GM10248 (cell line): ENCODE data around the gene KCNQ1.

ENCODE experiments used
- CTCF ChIA-PET: fragments of 300-600 bp; sonication (Branson Sonifier 250); formaldehyde crosslinking; extraction: SDS; loops from one replicate; lab custom pipeline; 2021; ENCODE audit warnings: antibody characterized with exemption; lab: Yijun Ruan, JAX
- POLR2A ChIA-PET: fragments of 350-650 bp; sonication (Branson Sonifier 250); formaldehyde crosslinking; extraction: SDS; loops from one replicate; lab custom pipeline; 2020; ENCODE audit warnings: antibody characterized with exemption; lab: Yijun Ruan, JAX
- DNase-seq: peaks from one replicate; pipeline ENCODE4 v3.0.0; 2012; ENCODE audit errors: extremely low spot score
- TF ChIP-seq, protein P1 (sequence below): IDR thresholded peaks from 2 replicates; pipeline ENCODE4 v1.5.1; 2012; ENCODE audit warnings: mild to moderate bottlenecking, low read depth; ENCODE audit errors: extremely low read depth, missing control alignments, control extremely low read depth

Gene KCNQ1

DNA sequence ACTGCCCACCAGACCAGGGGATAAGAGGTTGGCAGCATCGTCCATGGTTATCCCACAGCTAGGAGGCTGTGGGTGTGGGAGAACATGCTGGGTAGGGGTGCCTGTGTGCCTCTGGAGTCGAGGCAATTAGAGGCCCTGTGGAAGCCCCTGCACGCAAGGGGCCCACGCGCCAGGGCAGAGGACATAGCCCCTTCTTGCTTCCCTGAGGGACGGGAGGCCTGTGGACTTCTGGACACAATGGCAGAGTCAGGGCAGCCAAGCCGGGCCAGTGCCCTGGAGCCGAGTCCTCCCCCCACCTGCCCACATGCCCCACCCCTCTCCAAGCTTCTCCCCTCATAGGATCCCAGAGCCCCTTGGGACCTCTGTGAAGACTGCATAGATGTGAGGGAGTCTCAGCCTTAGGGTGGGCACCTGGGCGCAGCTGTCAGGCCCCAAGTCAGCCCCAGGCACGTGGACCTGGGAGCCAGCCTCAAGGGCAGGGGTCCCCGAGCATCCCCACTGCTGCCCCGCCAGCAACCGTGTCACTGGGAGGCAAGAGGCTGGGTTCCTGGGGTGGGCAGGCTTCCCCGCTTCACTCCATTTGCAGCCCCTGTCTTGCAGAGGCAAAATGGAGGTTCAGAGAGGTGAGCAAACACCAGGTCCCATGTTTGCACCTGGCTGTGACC lies 388.4 kb downstream of the KCNQ1 start:
- no peak for DNase-seq
- ChIA-PET CTCF (no interaction called here), POLR2A (no interaction called here)
- TF ChIP-seq, protein P1, sequence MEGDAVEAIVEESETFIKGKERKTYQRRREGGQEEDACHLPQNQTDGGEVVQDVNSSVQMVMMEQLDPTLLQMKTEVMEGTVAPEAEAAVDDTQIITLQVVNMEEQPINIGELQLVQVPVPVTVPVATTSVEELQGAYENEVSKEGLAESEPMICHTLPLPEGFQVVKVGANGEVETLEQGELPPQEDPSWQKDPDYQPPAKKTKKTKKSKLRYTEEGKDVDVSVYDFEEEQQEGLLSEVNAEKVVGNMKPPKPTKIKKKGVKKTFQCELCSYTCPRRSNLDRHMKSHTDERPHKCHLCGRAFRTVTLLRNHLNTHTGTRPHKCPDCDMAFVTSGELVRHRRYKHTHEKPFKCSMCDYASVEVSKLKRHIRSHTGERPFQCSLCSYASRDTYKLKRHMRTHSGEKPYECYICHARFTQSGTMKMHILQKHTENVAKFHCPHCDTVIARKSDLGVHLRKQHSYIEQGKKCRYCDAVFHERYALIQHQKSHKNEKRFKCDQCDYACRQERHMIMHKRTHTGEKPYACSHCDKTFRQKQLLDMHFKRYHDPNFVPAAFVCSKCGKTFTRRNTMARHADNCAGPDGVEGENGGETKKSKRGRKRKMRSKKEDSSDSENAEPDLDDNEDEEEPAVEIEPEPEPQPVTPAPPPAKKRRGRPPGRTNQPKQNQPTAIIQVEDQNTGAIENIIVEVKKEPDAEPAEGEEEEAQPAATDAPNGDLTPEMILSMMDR: no peak

- TF ChIP-seq, protein P1: no peak
- ChIA-PET CTCF (no interaction called here), POLR2A (no interaction called here)
- no peak for DNase-seq
These were observed 389.1 kb downstream of the KCNQ1 start for GRCh38 chr11:2833716-2834502.

DNA sequence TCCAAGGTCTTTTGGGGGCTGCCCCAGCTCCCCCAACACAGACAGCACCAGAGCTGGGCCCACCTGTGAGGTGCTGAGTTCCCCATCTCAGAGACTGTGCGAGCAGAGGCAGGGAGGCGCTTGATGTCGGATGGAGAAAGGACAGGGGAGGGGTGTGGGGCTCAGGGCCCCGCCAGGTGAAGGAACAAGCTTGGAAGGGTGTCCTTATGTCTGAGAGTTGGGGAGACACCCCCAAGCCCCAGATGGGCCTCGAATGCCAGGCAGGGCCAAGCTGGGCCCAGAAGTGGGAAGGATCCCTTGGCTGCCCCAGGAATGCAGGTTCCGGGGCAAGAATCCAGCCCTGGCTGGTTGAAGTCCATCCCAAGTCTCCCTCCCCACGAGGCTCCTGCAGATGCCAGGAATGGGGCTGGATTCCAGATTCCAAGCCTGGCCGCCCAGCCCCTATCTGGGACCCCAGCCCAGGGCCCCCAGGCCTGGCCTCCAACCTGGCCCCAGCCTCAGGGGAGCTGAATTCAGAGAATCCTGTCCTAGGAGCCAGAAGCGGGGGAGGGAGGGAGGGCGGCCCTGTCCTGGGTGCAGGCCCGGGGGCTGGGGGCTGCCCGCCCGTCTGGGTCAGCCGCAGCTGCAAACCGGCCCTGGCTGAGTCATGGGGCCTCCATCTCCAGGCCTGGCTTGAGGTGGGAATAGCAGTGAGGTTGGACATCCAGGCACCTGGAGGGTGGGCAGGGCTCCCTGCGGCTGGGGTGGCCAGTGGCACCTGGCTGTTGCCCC lies 389.9 kb downstream of the KCNQ1 start:
- no peak for DNase-seq
- ChIA-PET CTCF (no interaction called here), POLR2A (no interaction called here)
- TF ChIP-seq, protein P1: no peak

DNA sequence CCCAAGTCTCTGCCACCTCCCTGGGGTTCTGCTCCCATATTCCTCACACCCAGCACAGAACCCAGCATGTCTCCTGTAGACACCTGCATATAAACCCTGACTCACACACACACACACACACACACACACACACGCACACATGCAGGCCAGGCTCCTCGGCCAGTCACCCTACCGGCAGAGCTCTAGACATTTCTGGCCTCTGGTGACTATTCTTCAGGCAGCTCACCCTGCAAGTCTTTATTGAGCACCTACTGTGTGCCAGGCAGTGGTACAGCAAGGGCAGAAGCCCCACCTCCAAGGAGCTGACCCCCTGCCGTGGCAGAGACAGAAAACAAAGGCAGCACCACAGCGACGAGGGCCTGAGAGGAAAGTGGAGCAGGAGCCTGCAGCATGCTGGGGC lies 390.5 kb downstream of the KCNQ1 start:
- ChIA-PET POLR2A (no interaction called here), CTCF (no interaction called here)
- TF ChIP-seq, protein P1: no peak
- DNase-seq: no peak

DNA sequence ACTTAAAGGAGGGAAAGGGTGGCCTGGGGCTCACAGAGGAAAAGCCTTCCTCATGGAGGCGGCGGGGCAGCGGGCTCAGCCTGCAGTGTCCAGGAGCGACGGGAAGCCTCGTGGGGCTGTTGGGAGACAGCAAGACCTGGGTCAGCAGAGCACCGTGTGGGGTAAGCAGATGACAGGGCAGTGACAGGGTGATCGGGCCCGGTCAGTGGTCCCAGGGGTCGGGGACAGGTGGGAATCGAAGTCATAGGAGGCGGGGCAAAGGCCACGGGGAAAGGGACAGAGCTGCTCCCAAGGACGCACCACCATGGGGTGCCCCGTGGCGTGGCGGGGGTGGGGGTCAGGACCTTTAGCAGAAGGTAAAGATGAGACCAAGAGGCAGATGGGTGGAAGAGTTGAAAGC lies 390.9 kb downstream of the KCNQ1 start:
- ChIA-PET CTCF (no interaction called here), POLR2A (no interaction called here)
- no peak for DNase-seq

More for the DNA sequence above, 390.9 kb downstream of the KCNQ1 start:
- TF ChIP-seq, protein P1: no peak
